K562 (cell line): Measurements from ENCODE around the gene OSBPL1A. TPM values are rescaled to one million over a fixed set of nuclear protein-coding genes. Genes with fewer than 3 reads are reported as not detected.

Source experiments
- ATAC-seq: fragments of 200-7000 bp; cut with Tn5 transposase; 3 replicates; pipeline ENCODE4 v1.9.1; 2020; ENCODE audit warnings: moderate library complexity
- BruUV-seq: library from RNA; stranded (reverse); fragments of 400-500 nt; replicated peaks from 2 replicates; lab custom pipeline; 2021; lab: Mats Ljungman, UMichigan
- CTCF ChIA-PET: fragments of 300-600 bp; formaldehyde crosslinking; extraction: SDS; loops from one replicate; lab custom pipeline; 2021; ENCODE audit warnings: low intra/inter-chr PET ratio; lab: Yijun Ruan, JAX
- POLR2A ChIA-PET: fragments of 300-600, 350-650 bp; sonication (Branson Sonifier 250); formaldehyde crosslinking; extraction: SDS; loops from one replicate; lab custom pipeline; 2021; ENCODE audit warnings: antibody characterized with exemption, inconsistent platforms; lab: Yijun Ruan, JAX
- DNase-seq, 4 experiments: peaks; one replicate each; pipeline versions ENCODE4 v3.0.0 to v3.0.0-alpha.2; 2011 to 2018; ENCODE audit warnings: low spot score in 3 of 4, mixed read lengths in 3 of 4; ENCODE audit errors: extremely low read depth in 1 of 4
- FAIRE-seq: peaks from 2 replicates; lab custom pipeline; 2011; peaks lifted over from hg19 to GRCh38; lab: Jason Lieb, UNC
- H2AFZ ChIP-seq: 2 replicates; pipeline ENCODE4 v1.6.0; 2011; ENCODE audit warnings: low read depth, low read length, control low read depth, inconsistent platforms
- H3K27ac ChIP-seq: fragments of 200-600 bp; 3 replicates; pipeline ENCODE4 v1.8.0; 2011; ENCODE audit warnings: low read depth, mild to moderate bottlenecking, control low read depth, inconsistent platforms, low read length, moderate library complexity, mixed read lengths; ENCODE audit errors: extremely low read depth
- H3K27me3 ChIP-seq, 2 experiments: fragments of 300-600 bp in 1 of 2; 2 replicates in 1 of 2; 3 replicates in 1 of 2; pipeline versions ENCODE4 v1.6.0 to v1.8.0; 2011; ENCODE audit warnings: inconsistent platforms in 2 of 2, low read length in 2 of 2, mild to moderate bottlenecking in 1 of 2, mixed read lengths in 1 of 2, moderate library complexity in 1 of 2; ENCODE audit not compliant: control insufficient read depth in 2 of 2, insufficient read depth in 2 of 2
- H3K36me3 ChIP-seq: fragments of 300-600 bp; 3 replicates; pipeline ENCODE4 v1.8.0; 2011; ENCODE audit warnings: mild to moderate bottlenecking, low read length, inconsistent platforms; ENCODE audit not compliant: control insufficient read depth, insufficient read depth
- H3K4me1 ChIP-seq, 2 experiments: fragments of 200-600 bp in 1 of 2; replicated peaks in 1 of 2; 2 replicates in 1 of 2; 3 replicates in 1 of 2; pipeline versions ENCODE4 v1.5.1 to v1.8.0; 2011; ENCODE audit warnings: inconsistent platforms in 2 of 2, low read length in 2 of 2, mild to moderate bottlenecking in 1 of 2, mixed read lengths in 1 of 2, moderate library complexity in 1 of 2; ENCODE audit not compliant: control insufficient read depth in 2 of 2, insufficient read depth in 2 of 2
- H3K4me2 ChIP-seq: 2 replicates; pipeline ENCODE4 v1.6.1; 2011; ENCODE audit warnings: low read length, control low read depth, inconsistent platforms, mixed read lengths; ENCODE audit not compliant: insufficient read depth
- H3K4me3 ChIP-seq: fragments of 200-600 bp; sonication (generic), shearing (Covaris generic); 2 replicates; pipeline ENCODE4 v1.5.1; 2016; ENCODE audit warnings: control low read depth, inconsistent platforms
- H3K79me2 ChIP-seq: fragments of 200-600 bp; 3 replicates; pipeline ENCODE4 v1.8.0; 2011; ENCODE audit warnings: low read length, inconsistent platforms; ENCODE audit not compliant: control insufficient read depth, insufficient read depth
- H3K9ac ChIP-seq, 2 experiments: 2 replicates each; pipeline versions ENCODE4 v1.6.0 to v1.6.1; 2011; ENCODE audit warnings: low read depth in 2 of 2, low read length in 2 of 2, control low read depth in 1 of 2, inconsistent platforms in 1 of 2, mild to moderate bottlenecking in 1 of 2, mixed read lengths in 1 of 2; ENCODE audit not compliant: insufficient read depth in 1 of 2
- H3K9me1 ChIP-seq: one replicate; pipeline ENCODE4 v1.6.0; 2011; ENCODE audit warnings: inconsistent platforms, mild to moderate bottlenecking, low read length, moderate library complexity; ENCODE audit not compliant: control insufficient read depth, insufficient read depth
- H3K9me3 ChIP-seq: replicated peaks from 2 replicates; pipeline ENCODE4 v1.5.1; 2011; ENCODE audit warnings: low read depth, low read length, inconsistent platforms; ENCODE audit not compliant: control insufficient read depth, insufficient read depth
- H4K20me1 ChIP-seq: replicated peaks from 2 replicates; pipeline ENCODE4 v1.6.1; 2011; ENCODE audit warnings: low read length, inconsistent platforms, mixed read lengths; ENCODE audit not compliant: control insufficient read depth, insufficient read depth
- CEBPB ChIP-seq: fragments of 450-650 bp; IDR thresholded peaks from 2 replicates; pipeline ENCODE4 v1.6.1; 2016; ENCODE audit warnings: missing genetic modification characterization, missing compliant biosample characterization
- FOXM1 ChIP-seq, 2 experiments: fragments of 450-650 bp in 1 of 2; sonication (generic) in 1 of 2; formaldehyde crosslinking in 1 of 2; IDR thresholded peaks; 2 replicates each; pipeline versions ENCODE4 v1.6.1 to v1.9.0; 2017 to 2022; ENCODE audit warnings: low read depth in 2 of 2, mild to moderate bottlenecking in 2 of 2, missing genetic modification reagents in 1 of 2, moderate library complexity in 1 of 2
- HNRNPUL1 ChIP-seq: fragments of 200-400 bp; formaldehyde crosslinking; IDR thresholded peaks from 2 replicates; pipeline ENCODE4 v1.6.1; 2017; ENCODE audit warnings: low read length
- MCM3 ChIP-seq: fragments of 450-650 bp; IDR thresholded peaks from 2 replicates; pipeline ENCODE4 v1.6.1; 2016
- MCM5 ChIP-seq: fragments of 450-650 bp; IDR thresholded peaks from 2 replicates; pipeline ENCODE4 v1.6.1; 2016; ENCODE audit warnings: low read depth
- NCOA4 ChIP-seq: fragments of 450-650 bp; IDR thresholded peaks from 2 replicates; pipeline ENCODE4 v1.6.1; 2018; ENCODE audit warnings: mild to moderate bottlenecking; ENCODE audit not compliant: partially characterized antibody
- SAP30 ChIP-seq: fragments of 200-600 bp; sonication (generic); IDR thresholded peaks from 2 replicates; pipeline ENCODE4 v1.6.1; 2012; ENCODE audit warnings: borderline replicate concordance, low read depth, mild to moderate bottlenecking, moderate library complexity, low read length, control low read depth, inconsistent platforms; ENCODE audit not compliant: insufficient read depth, poor library complexity, severe bottlenecking
- SIN3A ChIP-seq, 2 experiments: fragments of 150-350 bp in 1 of 2; IDR thresholded peaks; 2 replicates each; pipeline ENCODE4 v1.6.1; 2011 to 2016; ENCODE audit warnings: borderline replicate concordance in 2 of 2, low read depth in 2 of 2, low read length in 2 of 2, mild to moderate bottlenecking in 2 of 2, moderate library complexity in 2 of 2; ENCODE audit not compliant: control insufficient read depth in 1 of 2
- ZBTB34 ChIP-seq: fragments of 250-450 bp; sonication (Bioruptor Pico); IDR thresholded peaks from 2 replicates; pipeline ENCODE4 v1.8.0; 2021; ENCODE audit warnings: mild to moderate bottlenecking, moderate library complexity
- ZNF318 ChIP-seq, 2 experiments: fragments of 450-650 bp; IDR thresholded peaks; 2 replicates each; pipeline ENCODE4 v1.6.1; 2016; ENCODE audit warnings: mild to moderate bottlenecking in 2 of 2, borderline replicate concordance in 1 of 2, low read depth in 1 of 2, moderate library complexity in 1 of 2
- WGBS: fragments of 100-300 bp; shearing (Covaris generic); methylation state at CpG from one replicate; pipeline ENCODE4 v1.1.6; 2016; ENCODE audit warnings: low coverage, mixed read lengths; ENCODE audit not compliant: insufficient coverage; ENCODE audit errors: missing lambda C conversion rate; 5-methylcytosine and 5-hydroxymethylcytosine counted together
- in situ Hi-C: fragments of 300-500 bp; cut with MboI; formaldehyde crosslinking; loops from 4 replicates; pipeline ENCODE4 v1.15.0; 2018; ENCODE audit warnings: inconsistent platforms, mixed read lengths
- intact Hi-C: fragments of 100-400 bp; cut with micrococcal nuclease; formaldehyde crosslinking; loops from 2 replicates; pipeline ENCODE4 v1.14.2; 2022
- polyA plus RNA-seq, 8 experiments: library from polyadenylated mRNA; depleted of rRNA in 4 of 8; stranded (reverse) in 5 of 8; unstranded in 3 of 8; fragments of >200 nt; fragmentation: Nextera tagmentation in 2 of 8; fragmentation: Illumina TruSeq in 1 of 8; extraction: Ambion mirVana in 2 of 8; extraction: Trizol in 1 of 8; gene quantifications; 2 replicates each; pipeline versions ENCODE4 v1.2.1 to v1.2.3, GENCODE V29; 2011 to 2014; ENCODE audit warnings: inconsistent platforms in 1 of 8, missing spikeins in 1 of 8
- total RNA-seq, 7 experiments: library from RNA; depleted of rRNA in 6 of 7; stranded (reverse); fragments of >200 nt in 6 of 7; fragmentation: Illumina TruSeq in 2 of 7; extraction: Trizol in 2 of 7; gene quantifications; 2 replicates each; pipeline versions ENCODE4 v1.2.1 to v1.2.3, GENCODE V29; 2011 to 2021; ENCODE audit warnings: low replicate concordance in 1 of 7

OSBPL1A gene
- total and polyA plus RNA-seq, 9 of the 15 experiments (the other 6 are each of a cell fraction or from before 2014, with no cell fraction given): 0.40 to 0.49 TPM; not detected in 7

GRCh38 chr18:24380163-24380747 is 17.4 kb downstream of the OSBPL1A start:
- no peaks in the 10 kb centered on the region for H3K79me2 ChIP-seq
- in situ Hi-C loops (no loop called here), intact Hi-C loops (no loop called here)
- no peaks in the 10 kb centered on the region for H3K4me1 ChIP-seq
- H2AFZ ChIP-seq: no peak overlapping the region
- ChIA-PET CTCF (no interaction called here), POLR2A (no interaction called here)
- no TSS peak for BruUV-seq
- under 1% methylated on average over 6 of the region's 6 CpGs for WGBS
- H3K9me1 ChIP-seq: no peaks in the 10 kb centered on the region
- no peak overlapping the region for H3K4me3 ChIP-seq
- H3K9me3 ChIP-seq: no peaks in the 10 kb centered on the region
- H4K20me1 ChIP-seq: no peaks in the 10 kb centered on the region
- H3K27me3 ChIP-seq: 0 out of 5 replicates have a peak, but pooled peaks cover 0 to 4% of the 10 kb centered on the region in 2 experiments
- no peak overlapping the region for H3K27ac ChIP-seq
- FAIRE-seq: no peak
- ATAC-seq: no peak
- no peak overlapping the region for H3K9ac ChIP-seq
- H3K36me3 ChIP-seq: no peaks in the 10 kb centered on the region
- no peak for DNase-seq
- H3K4me2 ChIP-seq: no peak overlapping the region
- TF ChIP-seq SIN3A (IDR thresholded peaks at IDR 0.05; ENCODE audit: borderline replicate concordance in 2 of 2, control insufficient read depth in 1 of 2, low read depth in 2 of 2, low read length in 2 of 2): no peak
- no peak for TF ChIP-seq NCOA4
- no peak for TF ChIP-seq FOXM1 (IDR thresholded peaks at IDR 0.05; ENCODE audit: low read depth)
- no peak for TF ChIP-seq FOXM1 (CRISPR knock-in tag; IDR thresholded peaks at IDR 0.05; ENCODE audit: low read depth)
- no peak for TF ChIP-seq SAP30
- no peak for TF ChIP-seq ZNF318 (IDR thresholded peaks at IDR 0.05; ENCODE audit: borderline replicate concordance in 1 of 2, low read depth in 1 of 2)
- TF ChIP-seq MCM3: no peak
- TF ChIP-seq MCM5: no peak
- TF ChIP-seq ZBTB34 (CRISPR knock-in tag): no peak
- TF ChIP-seq HNRNPUL1: no peak
- no peak for TF ChIP-seq CEBPB
